A673 (cell line): ENCODE measurements around the gene MAPKAP1.

Experiments used
- CTCF ChIP-seq: fragments of 300-800, 200-600 bp; sonication (generic); conservative IDR thresholded peaks from 2 replicates; pipeline ENCODE4 v1.5.1; 2017; ENCODE audit warnings: low read depth, mild to moderate bottlenecking, antibody characterized with exemption, low read length, moderate library complexity, mixed read lengths
- EZH2 ChIP-seq: fragments of 200-600 bp; sonication (generic); IDR thresholded peaks from 2 replicates; pipeline ENCODE4 v1.6.1; 2017; ENCODE audit warnings: borderline replicate concordance, low read depth, mild to moderate bottlenecking, mixed read lengths, antibody characterized with exemption, low read length; ENCODE audit not compliant: poor library complexity, severe bottlenecking

- TF ChIP-seq CTCF (no peak), EZH2 (no peak)
Observed at GRCh38 chr9:125493881-125494652, 212.9 kb downstream of the MAPKAP1 start.
